ENCODE results near the gene KLHL5. TPM values are rescaled to one million over a fixed set of nuclear protein-coding genes. Genes with fewer than 3 reads are reported as not detected.

Gene KLHL5
- total and polyA plus RNA-seq, 9 of the 15 experiments (the other 6 are each of a cell fraction or from before 2014, with no cell fraction given): 8.0 to 30.8 (median 22.1) TPM

DNA sequence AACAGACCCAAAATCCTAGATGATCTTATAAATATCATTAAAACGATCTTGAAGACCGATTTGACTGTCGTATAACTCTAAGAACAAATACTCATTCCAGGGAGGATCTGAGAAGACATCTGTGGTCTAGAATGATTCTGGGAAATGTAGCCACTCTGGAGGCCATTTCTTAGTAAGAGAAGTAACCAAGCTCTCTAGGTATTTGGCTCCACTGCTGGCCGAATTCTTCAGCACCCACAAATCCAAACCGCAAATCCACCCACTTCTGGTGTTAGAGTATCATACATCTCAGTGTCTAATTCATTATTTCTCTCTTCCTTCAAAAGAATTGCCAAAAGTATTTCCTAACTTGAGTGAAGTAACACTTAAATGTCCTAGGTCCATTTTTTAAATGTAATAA, 23.9 kb downstream of the KLHL5 start (continued):
- TF ChIP-seq ARID3A (IDR thresholded peaks at IDR 0.05; ENCODE audit: borderline replicate concordance, low read depth, low read length): peak; percentile 58; the same call in 1 of the 2 replicates
- TF ChIP-seq, protein P1, sequence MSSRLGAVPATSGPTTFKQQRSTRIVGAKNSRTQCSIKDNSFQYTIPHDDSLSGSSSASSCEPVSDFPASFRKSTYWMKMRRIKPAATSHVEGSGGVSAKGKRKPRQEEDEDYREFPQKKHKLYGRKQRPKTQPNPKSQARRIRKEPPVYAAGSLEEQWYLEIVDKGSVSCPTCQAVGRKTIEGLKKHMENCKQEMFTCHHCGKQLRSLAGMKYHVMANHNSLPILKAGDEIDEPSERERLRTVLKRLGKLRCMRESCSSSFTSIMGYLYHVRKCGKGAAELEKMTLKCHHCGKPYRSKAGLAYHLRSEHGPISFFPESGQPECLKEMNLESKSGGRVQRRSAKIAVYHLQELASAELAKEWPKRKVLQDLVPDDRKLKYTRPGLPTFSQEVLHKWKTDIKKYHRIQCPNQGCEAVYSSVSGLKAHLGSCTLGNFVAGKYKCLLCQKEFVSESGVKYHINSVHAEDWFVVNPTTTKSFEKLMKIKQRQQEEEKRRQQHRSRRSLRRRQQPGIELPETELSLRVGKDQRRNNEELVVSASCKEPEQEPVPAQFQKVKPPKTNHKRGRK (tag; IDR thresholded peaks at IDR 0.05): no peak
- TF ChIP-seq KDM1A (IDR thresholded peaks at IDR 0.05): peak in 1 of 2 experiments; percentile 71; a peak in 3 of 4 replicates
- TF ChIP-seq REST (IDR thresholded peaks at IDR 0.05; ENCODE audit: borderline replicate concordance): peak; percentile 4; the same call in 1 of the 2 replicates
- TF ChIP-seq REST (CRISPR knock-in tag; IDR thresholded peaks at IDR 0.05; ENCODE audit: low read depth): no peak
- peak in 1 of 2 experiments; percentile 65; a peak in 1 of 4 replicates for TF ChIP-seq ARNT (IDR thresholded peaks at IDR 0.05)
- TF ChIP-seq, protein P2, sequence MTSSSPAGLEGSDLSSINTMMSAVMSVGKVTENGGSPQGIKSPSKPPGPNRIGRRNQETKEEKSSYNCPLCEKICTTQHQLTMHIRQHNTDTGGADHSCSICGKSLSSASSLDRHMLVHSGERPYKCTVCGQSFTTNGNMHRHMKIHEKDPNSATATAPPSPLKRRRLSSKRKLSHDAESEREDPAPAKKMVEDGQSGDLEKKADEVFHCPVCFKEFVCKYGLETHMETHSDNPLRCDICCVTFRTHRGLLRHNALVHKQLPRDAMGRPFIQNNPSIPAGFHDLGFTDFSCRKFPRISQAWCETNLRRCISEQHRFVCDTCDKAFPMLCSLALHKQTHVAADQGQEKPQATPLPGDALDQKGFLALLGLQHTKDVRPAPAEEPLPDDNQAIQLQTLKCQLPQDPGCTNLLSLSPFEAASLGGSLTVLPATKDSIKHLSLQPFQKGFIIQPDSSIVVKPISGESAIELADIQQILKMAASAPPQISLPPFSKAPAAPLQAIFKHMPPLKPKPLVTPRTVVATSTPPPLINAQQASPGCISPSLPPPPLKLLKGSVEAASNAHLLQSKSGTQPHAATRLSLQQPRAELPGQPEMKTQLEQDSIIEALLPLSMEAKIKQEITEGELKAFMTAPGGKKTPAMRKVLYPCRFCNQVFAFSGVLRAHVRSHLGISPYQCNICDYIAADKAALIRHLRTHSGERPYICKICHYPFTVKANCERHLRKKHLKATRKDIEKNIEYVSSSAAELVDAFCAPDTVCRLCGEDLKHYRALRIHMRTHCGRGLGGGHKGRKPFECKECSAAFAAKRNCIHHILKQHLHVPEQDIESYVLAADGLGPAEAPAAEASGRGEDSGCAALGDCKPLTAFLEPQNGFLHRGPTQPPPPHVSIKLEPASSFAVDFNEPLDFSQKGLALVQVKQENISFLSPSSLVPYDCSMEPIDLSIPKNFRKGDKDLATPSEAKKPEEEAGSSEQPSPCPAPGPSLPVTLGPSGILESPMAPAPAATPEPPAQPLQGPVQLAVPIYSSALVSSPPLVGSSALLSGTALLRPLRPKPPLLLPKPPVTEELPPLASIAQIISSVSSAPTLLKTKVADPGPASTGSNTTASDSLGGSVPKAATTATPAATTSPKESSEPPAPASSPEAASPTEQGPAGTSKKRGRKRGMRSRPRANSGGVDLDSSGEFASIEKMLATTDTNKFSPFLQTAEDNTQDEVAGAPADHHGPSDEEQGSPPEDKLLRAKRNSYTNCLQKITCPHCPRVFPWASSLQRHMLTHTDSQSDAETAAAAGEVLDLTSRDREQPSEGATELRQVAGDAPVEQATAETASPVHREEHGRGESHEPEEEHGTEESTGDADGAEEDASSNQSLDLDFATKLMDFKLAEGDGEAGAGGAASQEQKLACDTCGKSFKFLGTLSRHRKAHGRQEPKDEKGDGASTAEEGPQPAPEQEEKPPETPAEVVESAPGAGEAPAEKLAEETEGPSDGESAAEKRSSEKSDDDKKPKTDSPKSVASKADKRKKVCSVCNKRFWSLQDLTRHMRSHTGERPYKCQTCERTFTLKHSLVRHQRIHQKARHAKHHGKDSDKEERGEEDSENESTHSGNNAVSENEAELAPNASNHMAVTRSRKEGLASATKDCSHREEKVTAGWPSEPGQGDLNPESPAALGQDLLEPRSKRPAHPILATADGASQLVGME (CRISPR knock-in tag; IDR thresholded peaks at IDR 0.05): no peak
- TF ChIP-seq GATA2 (CRISPR knock-in tag; IDR thresholded peaks at IDR 0.05): peak; percentile 55; the same call in 1 of the 2 replicates
- TF ChIP-seq TAF1 (IDR thresholded peaks at IDR 0.05; ENCODE audit: control insufficient read depth, extremely low read depth, insufficient read depth, low read length, severe bottlenecking): no peak
